ENCODE data around the gene FCN1.

The FCN1 gene

DNA sequence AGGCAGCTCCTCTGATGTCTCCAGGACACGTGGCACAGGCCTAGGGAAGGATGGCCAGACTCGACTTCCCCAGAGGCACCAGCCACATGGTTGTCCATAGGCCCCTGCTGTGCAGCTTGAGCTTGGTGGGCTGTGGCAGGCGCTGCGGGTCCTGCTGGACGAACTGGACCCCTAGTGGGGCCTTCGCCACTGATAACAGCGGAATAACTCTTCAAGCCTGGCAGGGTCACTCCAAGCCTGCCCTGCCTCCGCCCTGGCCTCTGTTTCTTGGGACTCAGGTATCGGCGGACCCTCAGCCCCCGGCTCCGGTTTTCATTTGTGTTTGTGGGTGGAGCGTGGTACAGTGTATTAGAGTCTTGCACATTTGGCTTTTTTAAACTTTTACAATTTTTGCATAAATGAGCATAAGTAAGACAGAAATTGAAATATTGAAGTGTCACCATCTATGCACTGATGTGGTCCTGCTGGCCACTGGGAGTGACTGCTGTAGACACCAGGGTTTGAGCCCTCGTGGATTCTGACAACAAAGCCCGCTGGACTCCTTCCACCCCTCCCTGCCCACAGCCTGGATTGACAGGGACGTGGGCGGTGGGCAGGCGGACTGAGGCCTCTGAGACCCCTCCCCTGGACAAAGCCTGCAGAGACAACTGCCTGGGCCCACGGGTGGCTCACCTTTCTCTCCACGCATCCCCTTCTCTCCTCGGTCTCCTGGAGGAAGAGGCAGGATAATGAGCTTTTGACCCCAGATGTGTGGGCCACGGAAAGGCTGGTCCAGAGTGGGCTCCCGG, 3.8 kb downstream of the FCN1 start:
- peak; percentile 18 for DNase-seq (ENCODE audit: low spot score)

DNA sequence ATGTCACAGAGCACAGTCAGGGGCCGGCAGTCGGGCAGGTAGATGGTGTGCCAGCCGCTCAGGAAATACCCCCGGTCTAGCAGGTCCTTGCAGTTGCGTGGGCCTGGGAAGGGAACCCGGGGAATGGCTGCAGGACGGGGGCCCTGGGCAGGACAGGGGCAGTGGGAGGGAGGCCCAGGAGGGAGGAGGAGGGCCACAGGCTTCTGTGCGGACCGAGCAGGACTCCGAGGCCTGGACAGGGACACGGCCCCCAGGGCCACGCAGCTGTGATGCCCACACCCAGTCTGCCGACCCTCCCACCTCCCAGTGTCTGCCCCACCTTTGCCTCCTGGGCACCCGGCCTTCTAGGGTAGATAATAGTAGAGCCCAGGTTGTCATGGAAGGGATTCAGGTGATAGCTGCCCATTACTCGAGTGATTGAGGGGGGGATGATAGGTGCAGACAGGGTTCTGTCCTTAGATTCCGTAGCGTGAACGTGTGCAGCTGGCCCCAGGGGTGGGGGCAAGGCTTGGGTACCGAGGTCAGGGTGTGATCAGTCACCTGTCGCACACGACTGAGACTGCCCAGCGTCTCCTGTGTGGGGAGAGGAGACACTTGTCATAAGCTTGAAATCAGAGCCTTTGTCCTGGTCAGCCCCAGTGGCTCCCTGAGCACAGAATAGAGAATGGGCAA, 4.5 kb downstream of the FCN1 start:
- DNase-seq (ENCODE audit: low spot score), result peak; percentile 37

DNA sequence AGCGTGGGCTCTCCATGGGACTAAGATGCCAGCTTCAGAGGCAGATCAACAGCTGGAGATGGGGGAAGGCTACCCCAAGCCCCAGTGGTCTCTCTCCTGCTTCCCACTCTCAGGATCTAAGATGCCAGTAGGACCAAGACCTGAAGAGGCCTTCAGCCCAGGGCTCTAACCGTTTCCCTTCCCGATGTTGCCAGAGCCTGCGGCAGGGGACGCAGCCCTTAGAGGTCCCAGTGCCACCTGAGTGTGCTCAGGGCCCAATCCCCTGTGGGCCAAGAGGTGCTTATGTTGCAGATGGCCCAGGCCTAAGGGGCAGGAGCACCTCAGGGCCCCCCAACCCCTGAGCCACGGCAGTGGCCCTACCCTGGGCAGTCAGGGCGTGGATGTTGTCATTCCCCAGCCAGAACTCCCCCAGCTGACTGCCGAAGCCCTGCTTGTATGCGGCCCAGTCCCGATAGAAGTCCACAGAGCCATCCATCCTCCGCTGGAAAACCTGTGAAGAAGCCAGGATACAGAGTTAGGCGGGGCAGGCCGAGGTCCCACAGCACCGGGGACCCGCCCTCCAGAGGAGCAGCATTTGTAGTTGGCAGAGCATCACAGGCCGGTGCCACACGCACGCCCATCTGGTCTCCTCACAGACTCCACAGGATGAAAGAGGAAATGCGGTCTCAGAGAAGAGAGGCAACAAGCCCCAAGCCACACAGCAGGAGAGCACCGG, 5.4 kb downstream of the FCN1 start:
- DNase-seq (ENCODE audit: low spot score), result peak; percentile 25

DNA sequence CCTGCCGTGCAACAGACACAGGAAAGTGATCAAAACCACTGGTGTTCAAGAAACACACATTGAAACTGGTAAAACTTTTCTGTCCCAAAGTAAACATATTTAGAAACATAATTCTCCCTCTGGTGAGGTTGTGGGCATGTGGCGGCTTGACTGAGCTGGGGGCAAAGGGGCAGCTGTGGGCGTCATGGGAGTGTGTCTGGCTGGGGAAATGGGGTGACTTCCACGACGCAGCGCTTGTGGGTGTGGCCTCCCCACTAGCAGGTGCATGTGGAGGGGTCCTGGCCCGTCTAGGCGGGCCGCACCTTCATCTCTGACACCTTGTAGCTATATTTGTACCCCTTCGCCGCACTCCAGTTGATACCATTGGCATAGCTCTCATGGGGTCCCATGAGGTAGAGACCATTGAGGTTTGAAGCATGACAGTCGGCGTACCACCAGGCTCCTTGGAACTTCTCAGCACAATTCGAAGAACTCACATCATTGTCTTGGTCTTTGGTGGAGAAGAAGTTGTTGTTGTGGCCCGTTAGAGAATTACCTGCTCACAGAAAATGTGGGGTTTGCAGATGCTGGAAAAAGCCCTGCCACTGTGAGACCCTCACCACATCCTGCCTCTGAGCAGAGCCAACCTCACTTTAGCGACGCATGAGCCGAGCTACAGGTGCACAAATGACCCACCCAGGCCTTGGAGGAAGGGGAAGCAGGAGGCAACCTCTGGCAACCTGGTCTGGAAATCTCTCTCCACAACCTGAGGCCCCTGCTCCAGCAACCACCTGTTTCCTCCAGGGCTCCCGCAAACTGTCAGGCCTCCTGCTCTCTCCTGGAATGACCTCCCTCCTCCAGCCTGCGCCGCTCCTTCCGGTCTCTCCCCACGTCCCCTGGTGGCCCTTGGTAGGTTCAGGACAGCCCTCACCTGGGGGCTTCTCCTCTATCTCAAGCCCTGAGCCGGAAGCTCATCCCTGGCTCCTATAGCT, 7.9 kb downstream of the FCN1 start:
- DNase-seq (ENCODE audit: low spot score), result peak; percentile 49

DNA sequence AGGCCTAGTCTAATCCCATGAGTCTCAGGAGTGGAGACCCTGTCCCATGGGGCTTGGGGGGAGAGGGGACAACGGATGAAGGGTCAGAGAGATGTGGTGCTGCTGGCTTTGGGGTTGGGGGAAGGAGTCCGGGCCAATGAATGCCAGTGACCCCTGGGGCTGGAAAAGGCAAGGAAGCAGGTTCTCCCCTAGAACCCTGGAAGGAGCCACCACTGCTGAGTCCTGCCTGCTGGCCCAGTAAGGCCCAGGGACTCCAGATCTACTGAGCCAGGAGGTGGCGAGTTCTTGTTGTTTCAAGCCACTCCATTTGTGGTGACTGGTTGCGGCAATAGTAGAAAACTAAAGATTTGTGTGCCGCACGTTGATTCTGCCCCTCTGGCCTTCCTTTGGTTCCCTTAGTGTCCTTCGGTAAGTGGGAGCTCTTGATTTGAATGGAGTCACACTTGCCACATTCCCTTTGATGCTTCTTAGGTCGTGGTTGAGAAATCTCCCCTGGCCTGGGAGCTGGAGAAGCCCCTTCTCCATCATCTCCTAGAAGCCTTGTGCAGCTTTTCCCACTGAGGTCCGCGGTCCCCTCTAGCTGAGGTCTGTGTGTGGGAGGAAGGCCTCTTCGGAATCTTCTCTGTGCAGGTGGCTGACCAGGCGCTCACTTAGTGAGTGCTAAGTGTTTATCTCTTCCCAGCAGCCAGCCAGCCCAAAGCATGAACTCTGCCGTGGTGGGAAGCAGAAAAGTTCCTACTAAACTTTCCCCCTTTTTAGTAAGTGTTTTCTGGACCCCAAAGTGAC, 9.0 kb downstream of the FCN1 start:
- peak; percentile 50 for DNase-seq (ENCODE audit: low spot score)

DNA sequence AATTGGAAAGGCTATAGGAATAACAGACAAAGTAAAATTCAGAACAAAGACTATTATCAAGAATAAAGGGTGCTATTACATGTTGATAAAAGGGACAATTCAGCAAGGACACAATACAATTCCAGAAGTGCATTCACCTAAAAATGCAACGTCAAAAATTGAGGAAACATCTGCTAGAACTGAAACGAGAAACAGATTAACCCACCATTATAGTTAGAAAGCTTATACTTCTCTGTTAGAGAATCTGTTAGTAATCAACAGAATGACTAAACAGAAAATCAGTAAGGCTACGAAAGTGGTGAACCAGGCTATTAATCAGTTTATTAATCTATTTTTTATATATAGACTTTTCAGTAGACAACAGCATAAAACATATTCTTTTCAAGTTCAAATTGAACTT, 14.8 kb downstream of the FCN1 start:
- DNase-seq (ENCODE audit: low spot score), result no peak

DNA sequence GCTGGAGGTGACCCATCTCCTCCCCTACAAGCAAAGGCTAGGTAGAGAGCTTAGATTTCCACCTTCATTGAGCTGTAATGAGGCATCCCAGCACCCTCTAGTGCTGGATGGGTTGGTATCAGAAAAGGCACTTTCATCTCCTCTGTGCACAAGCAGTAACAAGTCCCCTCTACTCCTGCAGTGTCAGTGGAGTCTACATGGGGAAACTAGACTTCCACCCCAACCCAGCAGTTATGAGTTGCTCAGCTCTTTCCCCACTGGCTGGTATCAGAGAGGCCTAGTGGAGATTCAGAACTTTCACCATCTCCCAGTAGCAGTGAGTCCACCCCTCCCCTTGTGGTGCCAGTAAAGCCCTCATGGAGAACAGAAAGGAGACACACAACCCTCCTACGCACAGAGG, 17.9 kb downstream of the FCN1 start:
- DNase-seq (ENCODE audit: low spot score), result peak; percentile 54

DNA sequence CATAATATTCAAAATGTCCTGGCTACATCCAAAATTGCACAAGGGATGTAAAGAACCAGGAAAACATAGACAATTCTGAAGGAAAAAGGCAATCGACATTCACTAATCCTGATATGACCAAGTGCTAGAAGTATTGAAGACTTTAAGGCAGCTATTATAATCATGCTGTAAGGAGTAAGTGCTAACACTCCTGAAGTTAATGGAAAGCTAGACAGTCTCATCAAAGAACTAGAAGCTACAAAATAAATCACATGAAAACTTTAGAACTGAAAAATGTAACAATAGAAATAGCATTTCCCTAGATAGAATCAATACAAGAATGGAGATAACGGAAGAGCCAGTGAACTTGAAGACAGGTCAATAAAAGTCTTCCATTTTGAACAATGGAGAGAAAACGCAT, 18.5 kb downstream of the FCN1 start:
- DNase-seq (ENCODE audit: low spot score), result no peak

DNA sequence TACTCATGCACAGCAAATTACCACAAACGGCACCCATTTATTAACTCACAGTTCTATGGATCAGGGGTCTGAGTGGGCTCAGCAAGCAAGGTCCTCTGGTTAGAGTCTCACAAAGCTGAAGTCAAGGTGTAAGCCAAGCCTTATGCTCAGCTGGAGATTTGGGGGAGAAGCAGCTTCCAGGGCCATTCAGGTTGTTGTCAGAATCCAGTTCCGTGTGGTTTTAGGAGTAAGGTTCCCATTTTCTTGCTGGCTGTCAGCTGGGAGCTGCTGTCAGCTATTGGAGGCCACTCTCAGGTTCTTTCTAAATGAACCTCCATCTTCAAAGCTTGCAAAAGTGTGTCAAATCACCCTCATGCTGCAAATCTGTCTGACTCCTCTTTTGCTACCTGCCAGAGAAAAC, 19.4 kb downstream of the FCN1 start:
- no peak for DNase-seq (ENCODE audit: low spot score)

DNA sequence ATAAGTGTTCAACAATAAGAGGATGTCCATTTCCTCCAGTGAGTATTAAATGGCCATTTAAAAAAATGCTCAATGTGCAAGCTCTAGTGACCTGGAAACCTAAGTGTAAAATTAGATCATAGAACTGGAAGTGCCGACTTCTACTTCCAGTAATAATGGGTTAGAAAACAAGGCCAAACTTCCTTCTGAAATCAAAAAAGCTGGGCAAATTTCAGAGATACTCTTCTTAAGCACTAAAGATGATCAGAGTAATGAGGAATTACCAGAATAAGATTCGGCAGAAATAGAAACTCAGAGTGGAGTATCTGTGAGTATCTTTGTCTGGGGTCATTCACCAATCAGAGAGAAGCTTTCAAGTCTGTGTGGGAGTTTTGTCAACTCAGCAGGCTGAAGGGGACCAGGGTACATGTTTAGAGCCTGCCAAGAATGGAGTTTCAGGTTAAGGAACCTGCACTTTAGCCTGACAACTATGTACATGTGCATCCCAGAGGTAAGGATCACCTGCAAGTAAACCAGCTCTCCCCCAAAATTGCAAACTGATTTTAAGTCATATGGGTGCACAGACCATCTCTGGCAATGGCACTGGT, 20.0 kb downstream of the FCN1 start:
- DNase-seq (ENCODE audit: low spot score), result no peak

DNA sequence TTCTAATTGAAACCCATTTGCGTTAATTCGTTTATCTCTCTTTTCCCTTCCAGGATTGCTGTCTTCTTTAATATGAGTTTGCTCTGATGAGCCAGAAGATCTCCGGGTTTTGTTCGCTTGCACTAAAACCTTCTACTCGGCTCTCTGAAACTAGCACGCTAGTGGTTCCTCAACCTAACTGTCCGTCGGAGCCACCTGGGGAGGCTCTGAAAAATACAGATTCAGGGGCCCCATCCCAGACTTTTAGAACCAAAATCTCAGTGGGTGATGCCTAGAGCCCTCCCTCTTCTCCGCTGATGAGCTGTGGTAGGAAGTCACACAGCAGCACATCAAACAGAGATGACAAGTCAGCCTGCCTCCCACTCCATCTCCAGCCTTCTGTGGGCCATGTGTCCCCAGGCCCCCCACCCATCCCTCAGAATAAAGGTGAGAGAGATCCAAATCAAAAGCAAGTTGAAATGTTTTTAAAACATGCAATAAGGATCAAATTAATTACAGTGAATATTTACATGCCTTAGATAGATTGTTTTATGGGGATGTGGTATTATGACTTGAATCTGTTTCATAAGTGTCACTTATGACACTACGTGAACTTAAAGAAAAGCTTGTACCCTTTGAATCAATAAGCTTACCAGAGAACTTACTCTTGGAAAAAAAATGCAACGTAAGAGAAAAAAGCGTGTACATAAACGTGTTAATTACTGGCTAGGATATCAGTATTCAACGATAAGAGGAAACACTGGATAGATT, 20.7 kb downstream of the FCN1 start:
- no peak for DNase-seq (ENCODE audit: low spot score)

DNA sequence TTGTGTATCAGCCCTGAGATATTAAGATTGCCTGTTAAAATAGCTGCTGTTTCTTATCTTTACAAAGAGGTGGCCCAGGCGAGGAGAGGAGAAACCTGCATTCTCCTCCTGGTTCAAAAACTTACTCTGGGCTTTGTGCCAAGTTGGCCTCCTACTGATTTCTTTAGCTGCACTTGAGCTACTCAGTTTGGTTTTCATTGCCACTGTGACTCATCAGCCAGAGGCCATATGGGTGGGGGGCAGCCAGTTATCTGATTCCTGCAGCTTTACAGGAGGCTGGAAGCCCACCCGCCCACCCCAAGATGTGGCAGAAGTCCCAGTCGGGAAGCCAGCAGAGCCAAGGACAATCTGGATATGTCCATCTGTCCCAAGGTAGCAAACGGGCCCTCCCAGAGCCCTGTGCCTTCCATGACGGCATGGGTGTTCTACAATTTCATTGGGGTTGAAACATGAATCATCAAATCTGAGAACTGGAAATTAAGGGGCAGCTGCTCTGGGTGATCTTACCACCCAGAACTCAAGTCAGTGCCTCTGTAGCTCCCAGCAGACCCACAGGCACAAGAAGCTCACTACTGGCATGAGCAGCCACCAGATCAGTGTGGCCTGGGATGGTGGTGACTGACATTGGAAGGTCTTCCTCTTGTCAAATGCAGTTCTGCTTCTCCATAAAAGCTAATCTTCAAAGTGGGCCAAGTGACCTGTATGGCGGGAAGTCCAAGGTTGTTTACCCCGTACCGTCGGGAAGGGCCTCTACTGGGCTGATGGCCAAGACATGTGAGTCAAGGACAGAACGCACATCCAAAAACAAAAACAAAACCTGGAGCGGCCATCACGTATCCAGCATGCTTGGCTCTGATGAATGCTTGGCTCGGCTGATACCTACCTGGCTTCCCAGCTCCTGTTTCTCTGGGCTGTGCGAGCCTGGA, 21.5 kb downstream of the FCN1 start:
- peak; percentile 72 for DNase-seq (ENCODE audit: low spot score)

DNA sequence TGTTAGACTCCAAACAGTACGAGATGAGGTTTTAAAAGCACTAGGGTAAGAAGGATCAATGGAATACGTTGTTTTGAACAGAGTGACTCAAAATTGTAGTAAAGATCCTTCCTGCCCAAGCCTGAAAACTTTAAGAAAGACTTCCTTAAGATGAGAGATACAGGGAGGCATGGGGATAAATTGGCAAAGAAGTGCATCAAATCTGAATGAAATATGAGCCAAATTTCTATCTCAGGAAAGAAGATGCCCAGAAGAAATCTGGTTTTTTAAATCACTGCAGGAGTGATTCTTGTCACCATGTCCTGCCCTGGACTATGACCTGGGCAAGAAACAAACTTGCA, 22.2 kb downstream of the FCN1 start:
- DNase-seq (ENCODE audit: low spot score), result no peak

DNA sequence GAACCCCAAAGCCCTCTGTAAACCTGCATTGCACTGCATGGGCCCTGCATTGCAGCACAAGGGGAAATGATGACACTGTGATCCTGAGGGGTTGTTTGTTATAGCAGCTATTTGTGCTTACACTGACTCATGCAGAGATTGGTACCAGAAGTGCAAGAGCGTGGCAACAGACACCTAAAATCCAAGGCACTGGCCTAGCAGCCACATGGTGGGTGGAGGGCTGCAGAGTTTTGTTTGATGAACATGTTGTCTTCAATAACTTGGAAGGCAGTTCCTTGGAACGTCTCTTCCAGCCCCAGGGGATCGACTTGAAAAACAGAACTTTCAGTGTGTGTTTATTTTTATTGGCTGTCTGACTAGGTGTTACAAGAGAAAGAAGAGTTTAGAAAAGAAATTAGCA, 22.6 kb downstream of the FCN1 start:
- no peak for DNase-seq (ENCODE audit: low spot score)

DNA sequence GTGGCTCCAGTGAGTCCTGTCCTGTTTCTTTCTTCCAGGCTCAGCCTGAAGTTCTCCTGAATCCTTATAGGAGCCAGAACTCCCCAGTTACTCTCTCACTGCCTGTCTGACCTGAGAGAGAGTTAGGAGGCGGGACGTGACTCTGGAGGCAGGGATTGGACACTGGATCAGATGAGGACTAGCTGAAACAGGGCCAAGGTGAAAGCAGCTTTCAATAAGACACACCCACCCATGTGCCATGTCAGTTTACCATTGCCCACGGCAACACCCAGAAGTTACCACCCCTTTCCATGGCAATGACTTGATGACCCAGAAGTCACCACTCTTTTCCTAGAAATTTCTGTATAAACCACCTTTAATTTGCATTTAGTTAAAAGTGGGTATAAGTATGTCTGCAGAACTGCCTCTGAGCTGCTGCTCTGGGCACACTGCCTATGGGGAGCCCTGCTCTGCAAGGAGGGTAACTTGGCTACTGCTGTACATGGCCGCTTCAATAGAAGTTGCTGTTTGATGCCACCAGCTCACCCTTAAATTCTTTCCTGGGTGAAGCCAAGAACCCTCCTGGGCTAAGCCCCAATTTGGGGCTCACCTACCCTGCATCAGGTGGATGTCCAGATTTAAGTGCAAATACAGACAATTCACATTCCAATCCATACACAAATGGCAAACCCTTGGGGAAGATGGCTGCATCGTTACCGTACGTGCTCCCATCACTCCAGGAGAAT, 23.4 kb downstream of the FCN1 start:
- DNase-seq (ENCODE audit: low spot score), result no peak

DNA sequence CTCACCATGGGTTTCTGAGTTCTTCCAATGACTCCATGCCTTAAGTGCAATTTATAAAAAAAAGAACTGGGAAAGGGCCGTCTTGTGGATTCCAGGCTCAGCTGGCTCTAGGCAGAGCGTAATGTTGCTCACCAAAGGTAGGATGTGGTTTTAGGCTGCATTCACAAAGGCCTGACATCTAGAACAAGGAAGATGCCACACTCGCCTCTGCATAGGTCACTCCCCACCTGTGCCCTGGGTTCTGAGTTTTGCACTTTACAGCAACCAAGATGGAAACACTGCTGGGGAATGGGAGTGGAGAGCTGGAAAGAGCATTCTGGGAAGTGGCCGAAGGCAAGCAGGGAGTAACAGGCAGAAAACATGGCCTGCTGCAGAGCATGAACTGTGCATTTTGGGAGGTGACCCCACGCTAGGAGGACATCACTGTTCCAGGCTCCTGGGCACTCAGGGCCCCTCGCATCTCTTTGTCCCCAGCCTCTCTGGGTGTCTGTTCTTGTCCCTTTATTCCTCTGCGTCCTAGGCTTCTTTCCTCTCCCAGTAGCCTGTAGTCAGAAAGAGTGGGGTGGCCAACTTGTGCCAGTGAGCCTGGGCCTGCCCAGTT, 24.8 kb downstream of the FCN1 start:
- DNase-seq (ENCODE audit: low spot score), result no peak

DNA sequence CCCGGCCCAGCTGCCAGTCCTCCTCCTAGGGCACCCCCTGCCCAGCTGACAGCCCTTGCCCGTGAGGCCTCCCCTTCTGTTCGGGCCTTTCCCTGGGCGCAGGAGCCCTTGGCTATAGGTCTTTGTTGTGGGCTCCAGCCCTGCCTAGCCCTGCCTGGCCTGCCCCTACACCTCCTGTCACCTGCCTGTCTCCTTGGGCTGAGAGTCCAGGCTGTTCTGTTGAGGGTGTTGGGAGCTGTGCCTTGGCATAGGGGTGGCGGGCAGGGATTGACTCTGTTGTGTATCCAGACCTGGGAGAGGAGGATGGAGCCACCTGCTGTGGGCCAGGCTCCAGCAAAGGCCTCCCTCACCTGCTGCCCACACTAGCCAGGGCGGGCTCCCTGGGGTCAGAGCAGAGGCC, 25.5 kb downstream of the FCN1 start:
- DNase-seq (ENCODE audit: low spot score), result no peak

DNA sequence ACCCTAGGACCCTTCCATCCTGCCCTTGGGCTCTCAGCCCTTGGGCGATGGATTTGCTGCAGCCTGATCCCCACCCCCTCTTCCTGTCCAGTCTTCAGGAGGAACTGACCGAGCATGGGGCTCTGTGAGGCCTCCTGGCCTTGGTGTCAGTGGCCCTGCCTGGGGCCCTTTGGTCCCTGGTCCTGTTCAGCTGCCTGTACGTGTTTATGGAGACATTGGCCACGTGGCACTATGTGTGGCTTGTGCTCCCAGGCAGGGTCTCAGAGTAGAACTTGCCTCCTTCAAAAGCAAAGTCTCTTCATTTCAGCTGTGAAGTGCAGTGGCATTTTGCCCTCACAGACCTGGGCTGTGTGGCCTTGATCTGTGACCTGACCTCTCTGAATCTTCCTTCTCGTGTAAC, 26.0 kb downstream of the FCN1 start:
- DNase-seq (ENCODE audit: low spot score), result no peak
